C1 segment of cervical spinal cord (tissue), 14 donors: ENCODE measurements around the gene REEP6.
"Not testable (repeated sequence)": the region's sequence is repeated elsewhere in the genome, so short reads cannot be mapped to it uniquely, and the experiment has no call there.

Source experiments
- DNase-seq, 14 donors: peaks; one replicate each; lab custom pipeline; 2025; lab: John Stamatoyannopoulos, UW

The REEP6 gene

DNA sequence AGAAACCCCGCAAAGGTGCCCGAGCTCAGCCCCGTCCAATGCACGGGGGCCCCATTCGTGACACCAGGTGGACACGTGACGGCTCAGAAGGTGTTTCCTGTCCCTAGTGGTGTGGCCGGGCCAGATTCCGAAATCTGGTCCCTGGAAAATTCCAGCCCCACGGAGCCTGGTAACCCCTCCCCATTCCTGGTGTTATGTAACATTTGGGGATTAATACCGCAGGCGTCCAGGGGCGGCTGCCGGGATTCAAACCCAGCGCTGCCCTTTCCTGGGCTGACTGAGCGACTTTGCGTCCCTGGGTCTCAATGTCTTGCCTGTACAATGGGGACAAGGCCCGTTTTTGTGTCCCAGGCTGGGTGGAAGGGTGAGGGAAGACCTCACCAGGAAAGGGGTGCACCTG, 31.9 kb downstream of the REEP6 start:
- peak in 1 of 14 donors; percentile 79 for DNase-seq

DNA sequence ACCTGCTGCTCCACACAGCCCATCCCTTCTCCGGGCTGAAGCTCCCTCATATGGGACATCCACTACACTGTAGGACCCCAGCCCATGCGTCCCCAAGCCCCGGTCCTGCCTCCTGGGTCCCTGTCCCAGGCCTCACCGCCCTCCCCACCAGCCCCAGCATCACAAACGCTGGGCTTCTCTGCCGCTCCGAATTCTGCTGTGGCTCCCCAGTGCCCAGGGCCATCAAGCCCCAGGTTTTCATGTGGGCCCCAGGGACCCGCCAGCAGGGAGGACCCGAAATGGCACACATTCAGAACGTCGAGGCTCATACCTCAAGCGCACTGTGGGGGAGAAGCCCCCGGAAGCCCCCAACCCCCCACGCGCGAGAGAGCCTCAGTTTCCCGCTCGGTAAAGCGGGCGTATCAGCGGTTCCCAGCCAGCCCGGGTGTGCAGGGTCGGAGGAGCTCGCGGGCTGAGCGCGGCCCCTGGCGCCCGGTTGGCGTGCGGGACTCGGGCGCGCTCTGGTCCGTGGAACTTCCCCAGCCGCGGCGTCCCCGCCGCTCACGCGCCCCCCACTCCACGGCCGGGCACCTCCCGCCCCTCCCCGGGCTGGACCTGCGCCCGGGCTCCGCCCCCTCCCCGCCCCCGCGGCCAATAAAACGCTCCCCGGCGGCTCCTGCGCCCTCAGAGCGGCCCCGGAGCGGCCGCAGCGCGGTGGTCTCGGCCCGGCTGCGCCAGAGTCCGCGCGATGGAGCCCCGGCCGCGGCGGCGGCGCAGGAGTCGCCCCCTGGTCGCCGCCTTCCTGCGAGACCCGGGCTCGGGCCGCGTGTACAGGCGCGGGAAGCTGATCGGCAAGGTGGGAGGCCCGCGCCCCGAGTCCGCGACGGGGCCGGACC, 32.7 kb downstream of the REEP6 start, which contains the start of gene PLK5:
PLK5 (plus strand) TSS at position 666 of the 875 bp plus-strand sequence. CDS start 2,920 bp downstream, outside the sequence.
- DNase-seq, result peak in 1 of 14 donors; percentile 20

DNA sequence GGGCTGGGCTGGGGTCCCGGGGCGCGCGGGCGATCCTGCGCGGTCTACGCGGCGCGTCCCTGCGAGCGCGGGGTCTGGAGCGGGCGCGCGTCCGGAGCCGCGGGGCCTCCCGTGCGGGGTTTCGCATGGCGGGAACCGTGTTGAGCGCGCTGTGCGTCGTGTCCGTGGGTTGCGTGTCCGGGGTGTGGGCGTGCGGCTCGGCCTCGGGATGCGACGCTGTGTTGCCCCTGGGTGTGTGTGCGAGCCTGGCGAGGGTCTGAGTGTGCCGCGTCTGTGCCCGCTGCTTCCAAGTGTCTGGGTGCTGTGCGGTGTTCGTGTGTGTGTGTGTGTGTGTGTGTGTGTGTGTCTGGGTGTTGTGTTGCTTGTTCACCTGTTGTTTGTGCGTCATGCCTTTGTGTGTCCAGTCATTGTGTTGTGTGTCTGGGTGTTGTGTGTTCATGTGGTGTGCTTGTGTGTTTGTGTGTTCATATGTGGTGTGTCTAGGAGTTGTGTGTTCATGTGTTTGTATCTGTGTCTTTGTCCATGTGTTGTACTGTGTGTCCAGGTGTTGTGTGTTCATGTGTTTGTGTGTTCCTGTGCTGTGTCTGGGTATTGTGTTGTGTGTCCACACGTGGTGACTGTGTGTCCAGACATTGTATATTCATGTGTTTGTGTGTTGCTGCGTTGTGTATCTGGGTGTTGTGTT, 33.4 kb downstream of the REEP6 start:
- no peak for DNase-seq

DNA sequence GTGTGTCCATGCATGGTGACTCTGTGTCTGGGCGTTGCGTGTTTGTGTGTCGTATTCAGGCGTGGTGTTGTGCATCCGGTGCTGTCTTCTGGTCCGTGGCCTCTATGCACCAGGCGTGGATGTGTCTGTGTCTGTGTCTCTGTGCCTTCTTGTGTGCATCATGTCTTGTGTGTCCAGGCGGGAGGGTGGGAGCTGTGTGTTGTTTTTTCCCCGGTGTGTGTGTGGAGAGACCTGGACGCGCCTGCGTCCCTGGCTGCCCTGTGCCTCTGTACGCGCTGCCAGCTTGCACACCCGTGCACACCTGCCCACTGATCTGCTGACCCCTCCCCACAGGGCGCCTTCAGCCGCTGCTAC, 34.0 kb downstream of the REEP6 start:
- DNase-seq, result no peak

DNA sequence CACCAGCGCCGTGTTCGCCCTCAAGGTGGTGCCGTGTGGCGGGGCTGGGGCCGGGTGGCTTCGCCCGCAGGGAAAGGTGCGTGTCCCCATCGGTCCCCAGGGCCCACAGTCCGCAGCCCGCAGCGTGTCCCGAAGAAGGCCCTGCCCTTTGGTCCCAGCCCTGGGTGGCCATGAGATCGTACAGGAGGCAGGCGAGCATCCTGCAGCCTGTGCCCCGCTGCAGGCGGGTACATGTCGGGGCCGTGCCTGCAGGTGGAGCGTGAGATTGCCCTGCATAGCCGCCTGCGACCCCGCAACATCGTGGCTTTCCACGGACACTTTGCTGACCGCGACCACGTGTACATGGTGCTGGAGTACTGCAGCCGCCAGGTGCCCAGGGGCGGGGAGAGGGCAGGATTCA, 34.4 kb downstream of the REEP6 start:
- DNase-seq, result peak in 1 of 14 donors; percentile 31

DNA sequence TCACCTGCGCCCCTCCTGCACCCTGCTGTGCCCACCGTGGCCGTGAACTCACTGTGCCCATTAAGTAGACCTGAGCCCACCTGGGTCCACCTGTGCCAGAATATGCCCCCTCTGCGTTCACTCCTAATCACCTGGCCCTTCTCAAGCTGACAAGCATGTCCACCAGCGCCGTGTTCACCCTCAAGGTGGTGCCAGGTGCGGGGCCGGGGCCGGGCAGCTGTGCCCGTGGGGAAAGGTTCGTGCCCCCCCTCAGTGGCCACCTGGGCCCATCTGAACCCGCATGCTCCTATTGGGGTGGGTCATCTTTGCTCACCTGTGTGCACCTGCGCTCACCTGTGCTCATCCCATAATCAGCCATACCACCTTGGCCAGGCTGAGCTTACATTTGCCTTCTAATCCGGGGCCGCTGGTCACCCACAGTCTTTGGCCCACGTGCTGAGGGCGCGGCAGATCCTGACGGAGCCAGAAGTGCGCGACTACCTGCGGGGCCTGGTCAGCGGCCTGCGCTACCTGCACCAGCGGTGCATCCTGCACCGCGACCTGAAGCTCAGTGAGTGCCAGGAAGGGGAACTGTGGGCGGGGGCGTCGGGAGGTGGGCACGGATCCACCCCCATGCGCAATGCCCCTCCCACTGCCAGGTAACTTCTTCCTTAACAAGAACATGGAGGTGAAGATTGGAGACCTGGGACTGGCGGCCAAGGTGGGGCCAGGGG, 35.2 kb downstream of the REEP6 start:
- DNase-seq, result no peak

DNA sequence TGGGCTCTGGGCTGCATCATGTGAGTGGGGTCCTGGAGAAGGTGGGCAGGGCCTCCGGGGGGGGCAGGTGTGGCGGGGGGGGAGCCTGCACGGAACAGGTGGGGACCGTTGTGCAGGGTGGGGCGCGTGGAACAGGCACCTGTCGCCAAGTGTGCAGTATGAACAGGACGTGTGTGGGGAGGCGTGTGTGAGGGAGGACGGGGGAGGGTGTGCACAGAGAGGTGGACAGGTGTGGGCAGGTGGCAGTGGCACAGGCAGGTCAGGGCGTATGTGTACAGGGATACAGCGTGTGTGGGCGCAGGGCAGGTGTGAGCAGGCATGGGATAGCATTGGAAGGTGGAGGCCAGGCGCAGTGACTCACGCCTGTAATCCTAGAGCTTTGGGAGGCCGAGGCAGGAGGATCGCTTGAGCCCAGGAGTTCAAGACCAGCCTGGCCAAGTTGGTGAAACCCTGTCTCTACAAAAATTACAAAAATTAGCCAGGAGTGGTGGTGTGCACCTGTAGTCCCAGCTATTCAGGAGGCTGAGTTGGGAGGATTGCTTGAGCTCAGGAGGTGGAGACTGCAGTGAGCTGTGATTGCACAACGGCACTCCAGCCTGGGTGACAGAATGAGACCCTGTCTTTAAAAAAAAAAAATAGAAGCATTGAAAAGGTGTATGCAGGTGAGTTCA, 36.1 kb downstream of the REEP6 start:
- DNase-seq, result no peak

DNA sequence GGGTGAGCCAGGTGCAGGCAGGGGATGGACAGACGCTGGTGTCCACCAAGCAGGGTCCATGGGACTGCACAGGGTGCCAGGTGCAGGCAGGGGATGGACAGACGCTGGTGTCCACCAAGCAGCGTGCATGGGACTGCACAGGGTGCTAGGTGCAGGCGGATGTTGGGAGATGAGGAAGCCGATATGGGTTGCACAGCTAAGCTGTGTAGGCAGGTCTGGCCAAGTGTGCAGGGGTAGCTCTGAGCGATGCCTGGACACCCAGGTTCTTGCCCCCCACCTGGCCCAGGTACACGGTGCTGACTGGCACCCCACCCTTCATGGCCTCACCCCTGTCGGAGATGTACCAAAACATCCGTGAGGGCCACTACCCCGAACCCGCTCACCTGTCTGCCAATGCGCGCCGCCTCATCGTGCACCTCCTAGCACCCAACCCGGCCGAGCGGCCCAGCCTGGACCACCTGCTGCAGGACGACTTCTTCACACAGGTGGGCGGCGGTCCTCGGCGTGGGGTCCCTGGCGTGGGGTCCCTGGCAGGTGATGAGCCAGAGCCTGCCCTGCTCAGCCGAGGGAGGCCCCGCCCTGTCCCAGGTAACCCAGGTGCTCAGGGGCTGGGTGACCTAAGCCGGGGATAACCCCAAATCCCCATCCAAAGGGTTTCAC, 36.8 kb downstream of the REEP6 start:
- no peak for DNase-seq

DNA sequence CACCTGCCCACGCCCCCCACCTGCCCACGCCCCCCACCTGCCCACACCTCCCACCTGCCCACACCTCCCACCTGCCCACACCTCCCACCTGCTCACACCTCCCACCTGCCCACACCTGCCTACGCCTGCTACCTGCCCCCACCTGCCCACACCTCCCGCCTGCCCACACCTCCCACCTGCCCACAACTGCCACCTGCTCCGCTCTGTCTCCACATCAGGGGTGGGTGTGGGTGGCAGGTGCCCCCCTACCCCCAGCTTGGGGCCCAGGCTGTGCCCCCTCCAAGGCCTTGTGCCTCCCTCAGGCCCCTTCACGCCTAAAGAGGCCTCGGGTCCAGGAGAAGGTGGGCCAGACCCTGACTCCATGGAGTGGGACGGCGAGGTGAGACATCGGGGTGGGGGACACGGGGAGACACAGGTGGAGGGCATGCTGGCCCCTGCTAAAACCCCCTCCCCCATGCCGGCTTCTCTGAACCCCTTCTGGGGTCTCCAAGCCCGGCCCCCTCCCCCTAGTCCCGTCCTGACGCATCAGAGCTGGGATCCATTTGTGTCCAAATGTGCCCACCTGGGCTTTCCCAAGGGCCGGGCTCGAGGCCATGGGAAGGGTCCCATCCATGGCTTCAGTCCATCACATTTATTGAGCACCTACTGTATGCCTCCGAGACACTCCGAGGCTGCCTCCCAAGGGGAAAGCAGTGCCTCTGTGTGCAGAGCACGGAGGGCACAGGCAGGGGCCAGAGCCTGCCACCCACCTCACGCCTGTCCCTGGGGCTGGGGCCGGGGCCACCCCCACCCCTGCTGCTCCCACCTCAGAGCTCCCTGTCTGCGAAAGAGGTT, 37.8 kb downstream of the REEP6 start:
- no peak for DNase-seq

DNA sequence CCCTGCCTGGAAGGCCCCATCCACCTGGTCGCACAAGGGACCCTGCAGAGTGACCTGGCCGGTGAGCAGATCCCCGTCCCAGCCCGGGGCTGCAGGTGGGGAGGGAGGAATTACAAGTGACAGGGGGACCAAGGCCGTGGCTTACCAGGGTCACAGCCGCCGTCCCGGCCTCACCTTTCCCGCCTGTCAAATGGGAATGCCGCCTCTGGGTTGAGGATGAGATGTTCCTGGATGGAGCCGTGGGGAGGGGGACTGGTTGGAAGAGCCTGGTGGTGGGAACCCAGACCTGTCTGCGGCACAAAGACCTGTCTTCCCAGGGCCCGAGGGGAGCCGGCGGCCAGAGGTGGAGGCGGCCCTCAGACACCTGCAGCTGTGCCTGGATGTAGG, 38.4 kb downstream of the REEP6 start:
- no peak for DNase-seq

DNA sequence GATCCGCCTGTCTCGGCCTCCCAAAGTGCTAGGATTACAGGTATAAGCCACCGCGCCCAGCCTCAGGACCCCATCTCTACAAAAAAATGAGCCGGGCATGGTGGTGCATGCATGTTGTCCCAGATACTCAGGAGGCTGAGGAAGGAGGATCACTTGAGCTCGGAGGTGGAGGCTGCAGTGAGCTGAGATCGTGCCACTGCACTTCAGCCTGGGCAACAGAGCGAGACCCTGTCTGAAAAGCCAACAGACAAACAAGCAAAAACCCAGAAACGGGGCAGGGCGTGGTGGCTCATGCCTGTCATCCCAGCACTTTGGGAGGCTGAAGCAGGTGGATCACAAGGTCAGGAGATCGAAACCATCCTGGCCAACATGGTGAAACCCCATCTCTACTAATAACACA, 39.9 kb downstream of the REEP6 start:
- DNase-seq, result not testable (repeated sequence)

DNA sequence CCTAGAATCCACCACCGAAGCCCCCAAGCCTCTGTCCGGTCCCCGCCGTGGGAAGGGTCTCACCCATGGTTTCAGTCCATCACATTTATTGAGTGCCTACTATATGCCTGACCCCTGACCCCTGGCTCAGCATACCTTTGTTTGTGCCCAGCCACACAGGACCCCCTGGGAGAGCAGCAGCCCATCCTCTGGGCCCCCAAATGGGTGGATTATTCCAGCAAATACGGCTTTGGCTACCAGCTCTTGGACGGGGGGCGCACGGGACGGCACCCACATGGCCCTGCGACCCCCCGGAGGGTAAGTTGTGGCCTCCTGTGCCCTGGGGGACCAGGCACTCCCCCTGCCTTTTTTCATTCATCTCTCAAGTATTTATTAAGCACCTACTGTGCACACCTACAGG, 40.6 kb downstream of the REEP6 start:
- DNase-seq, result no peak

DNA sequence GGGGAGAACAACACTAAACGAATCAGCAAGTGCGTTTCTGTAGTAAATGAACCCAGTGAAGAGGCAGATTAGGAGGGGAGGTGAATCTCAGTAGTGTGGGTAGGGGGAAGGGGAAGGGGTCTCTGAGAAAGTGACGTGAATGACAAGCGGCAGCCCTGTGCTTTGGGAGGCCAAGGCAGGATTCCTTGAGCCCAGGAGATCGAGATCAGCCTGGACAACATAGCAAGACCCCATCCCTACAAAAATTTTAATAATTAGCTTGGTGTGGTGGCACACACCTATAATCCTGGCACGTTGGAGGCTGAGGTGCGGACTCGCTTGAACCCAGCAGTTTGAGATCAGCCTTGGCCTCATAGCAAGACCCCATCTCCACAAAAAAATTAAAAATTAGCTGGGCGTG, 41.0 kb downstream of the REEP6 start:
- DNase-seq, result no peak

DNA sequence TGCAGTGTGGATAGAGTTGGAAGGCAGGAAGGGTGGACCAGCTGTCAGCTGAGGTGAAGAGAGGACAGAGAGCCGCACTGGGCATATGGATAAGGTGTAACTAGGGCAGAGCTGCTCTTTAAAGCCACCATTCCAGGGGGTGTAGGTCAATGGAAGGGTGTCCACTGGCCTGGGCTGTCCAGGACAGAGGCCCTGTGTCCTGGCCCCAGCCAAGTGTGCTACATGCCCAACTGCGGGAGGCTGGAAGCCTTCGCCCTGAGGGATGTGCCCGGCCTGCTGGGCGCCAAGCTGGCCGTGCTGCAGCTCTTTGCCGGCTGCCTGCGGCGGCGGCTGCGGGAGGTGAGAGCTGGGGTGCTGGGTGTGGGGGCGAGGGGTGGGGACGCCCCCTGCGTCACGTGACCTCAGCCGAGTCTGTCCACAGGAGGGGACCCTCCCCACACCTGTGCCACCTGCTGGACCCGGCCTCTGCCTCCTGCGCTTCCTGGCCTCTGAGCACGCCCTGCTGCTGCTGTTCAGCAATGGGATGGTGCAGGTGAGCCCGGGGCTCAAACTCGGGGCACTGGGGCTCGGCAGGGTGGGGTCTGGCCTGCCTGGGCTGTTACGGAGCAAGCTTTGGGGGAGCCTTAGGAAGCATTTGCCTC, 42.6 kb downstream of the REEP6 start:
- no peak for DNase-seq

DNA sequence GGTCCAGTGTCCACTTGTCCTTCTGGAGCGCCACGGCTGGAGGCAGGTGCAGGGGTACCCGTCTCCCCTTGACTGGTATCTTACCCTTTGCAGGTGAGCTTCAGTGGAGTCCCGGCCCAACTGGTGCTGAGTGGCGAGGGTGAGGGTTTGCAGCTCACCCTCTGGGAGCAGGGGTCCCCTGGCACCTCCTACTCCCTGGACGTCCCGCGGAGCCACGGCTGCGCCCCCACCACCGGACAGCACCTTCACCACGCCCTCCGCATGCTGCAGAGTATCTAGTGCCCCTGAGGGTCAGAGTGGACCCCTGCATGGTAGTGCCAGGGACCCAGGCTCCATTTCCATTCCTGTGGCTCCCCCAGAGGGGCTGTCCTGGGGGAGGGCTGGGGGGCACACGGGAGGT, 44.0 kb downstream of the REEP6 start:
- no peak for DNase-seq

DNA sequence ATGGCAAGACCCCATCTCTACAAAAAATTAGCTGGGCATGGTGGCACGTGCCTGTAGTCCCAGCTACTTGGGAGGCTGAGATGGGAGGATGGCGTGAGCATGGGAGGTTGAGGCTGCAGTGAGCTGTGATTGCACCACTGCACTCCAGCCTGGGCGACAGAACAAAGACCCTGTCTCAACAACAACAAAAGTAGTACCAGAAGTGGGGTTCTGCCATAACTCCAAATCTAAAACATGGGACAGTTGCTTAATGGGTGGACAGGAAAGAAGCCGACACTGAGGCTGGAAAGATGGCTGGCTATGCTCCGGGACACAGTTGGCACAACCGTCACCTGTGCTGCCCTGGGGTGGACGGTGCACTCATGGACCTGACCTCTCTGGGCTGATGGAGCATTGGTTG, 44.7 kb downstream of the REEP6 start:
- DNase-seq, result not testable (repeated sequence)

DNA sequence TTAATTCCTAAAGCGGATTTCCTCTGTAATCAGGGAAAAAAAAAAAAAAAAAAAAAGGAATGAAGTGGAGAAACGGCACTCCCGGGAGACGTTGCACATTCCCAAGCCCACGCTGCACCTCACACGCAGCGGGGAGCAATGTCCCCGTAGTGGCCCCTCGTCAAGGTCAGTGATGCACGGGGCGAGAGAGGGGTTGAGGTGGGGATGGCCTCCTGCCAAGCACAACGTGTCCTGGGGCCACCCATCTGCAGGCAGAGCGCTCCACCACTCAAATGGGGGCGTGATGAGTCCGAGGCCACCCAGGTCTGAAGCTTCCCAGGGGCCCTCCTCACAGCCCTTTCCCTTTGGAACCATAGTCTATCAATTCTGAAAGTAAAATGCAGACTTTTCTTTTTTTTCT, 48.0 kb downstream of the REEP6 start:
- no peak for DNase-seq

DNA sequence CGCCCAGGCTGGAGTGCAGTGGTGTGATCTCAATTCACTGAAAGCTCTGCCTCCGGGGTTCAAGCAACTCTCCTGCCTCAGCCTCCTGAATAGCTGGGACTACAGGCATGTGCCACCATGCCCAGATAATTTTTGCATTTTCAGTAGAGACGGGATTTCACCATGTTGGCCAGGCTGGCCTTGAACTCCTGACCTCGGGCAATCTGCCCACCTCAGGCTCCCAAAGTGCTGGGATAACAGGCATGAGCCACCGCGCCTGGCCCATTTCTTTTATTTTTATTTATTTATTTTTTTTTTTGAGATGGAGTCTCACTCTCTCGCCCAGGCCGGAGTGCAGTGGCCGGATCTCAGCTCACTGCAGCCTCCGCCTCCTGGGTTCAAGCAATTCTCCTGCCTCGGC, 48.8 kb downstream of the REEP6 start:
- not testable (repeated sequence) for DNase-seq

DNA sequence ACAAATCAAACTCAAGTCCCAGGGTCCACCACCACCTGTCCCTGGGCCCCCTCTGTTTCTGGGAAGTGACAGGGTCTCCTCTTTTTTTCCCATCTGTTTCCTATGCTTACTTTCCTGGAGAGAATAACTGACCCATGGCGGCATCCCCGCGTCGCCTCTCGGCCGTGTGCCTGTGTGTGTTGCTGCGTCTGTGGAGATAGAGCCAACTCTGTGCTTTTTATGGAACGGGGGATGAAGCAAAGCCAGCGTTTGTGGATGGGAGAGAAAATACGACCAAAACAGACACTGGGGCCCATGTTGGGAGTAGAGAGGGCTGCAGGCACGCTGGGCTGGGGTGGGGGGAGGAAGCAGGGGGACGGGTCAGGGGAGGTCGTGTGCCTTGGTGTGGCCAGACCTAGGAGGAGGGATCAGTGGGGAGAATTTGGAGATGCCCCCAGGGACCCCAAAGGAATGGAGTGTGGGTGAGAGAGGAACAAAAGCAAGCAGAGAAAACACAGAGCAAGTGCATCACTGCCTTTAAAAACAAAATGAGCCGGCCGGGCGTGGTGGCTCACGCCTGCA, 49.5 kb downstream of the REEP6 start:
- peak in 1 of 14 donors; percentile 62 for DNase-seq
